A172 (cell line): ENCODE data around the gene EXOC6B. TPM values are rescaled to one million over a fixed set of nuclear protein-coding genes. Genes with fewer than 3 reads are reported as not detected.
A peak's percentile ranks its signal among the peaks of the same experiment; 100 is the strongest.
"Not testable (repeated sequence)": the region's sequence is repeated elsewhere in the genome, so short reads cannot be mapped to it uniquely, and the experiment has no call there.

Experiments used
- DNase-seq: peaks from one replicate; pipeline ENCODE4 v3.0.0-alpha.2; 2015; ENCODE audit warnings: low spot score
- total RNA-seq: library from RNA; depleted of rRNA; stranded (reverse); fragments of >200 nt; shearing (Covaris generic); gene quantifications from 2 replicates; pipeline ENCODE4 v1.2.3, GENCODE V29; 2014

The EXOC6B gene
- total RNA-seq, 1 experiment from 2014 or later: 26.1 TPM

DNA sequence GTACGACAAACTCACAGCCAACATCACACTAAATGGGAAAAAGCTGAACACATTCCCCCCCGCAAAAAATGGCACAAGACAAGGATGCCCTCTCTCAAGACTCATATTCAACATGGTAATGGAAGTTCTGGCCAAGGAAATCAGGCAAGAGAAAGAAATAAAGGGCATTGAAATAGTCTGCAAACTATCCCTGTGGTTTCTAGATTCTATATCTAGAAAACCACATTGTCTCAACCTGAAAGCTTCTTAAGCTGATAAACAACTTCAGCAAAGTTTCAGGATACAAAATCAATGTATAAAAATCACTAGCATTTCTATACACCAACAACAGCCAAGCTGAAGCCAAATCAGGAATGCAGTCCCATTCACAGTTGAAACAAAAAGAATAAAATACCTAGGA lies 383.6 kb downstream of the EXOC6B start:
- no peak for DNase-seq

DNA sequence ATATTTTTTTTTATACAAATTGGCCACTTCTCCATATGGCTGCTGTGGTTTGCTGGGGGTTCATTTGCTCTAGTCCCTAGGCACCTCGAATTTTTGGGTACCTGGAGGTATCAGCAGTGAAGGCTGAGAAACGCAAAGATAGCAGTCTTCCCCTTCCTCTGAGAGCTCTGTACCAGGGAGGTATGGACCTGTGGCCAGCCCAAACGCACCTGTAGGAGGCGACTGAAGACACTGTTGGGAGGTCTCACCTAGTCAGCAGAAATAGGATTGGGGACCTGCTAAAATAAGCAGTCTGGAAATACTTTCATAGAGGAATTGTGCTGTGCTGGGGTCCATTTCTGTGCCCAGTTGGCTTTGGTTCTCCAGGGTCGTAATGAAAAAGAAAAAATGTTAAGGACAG lies 385.9 kb downstream of the EXOC6B start:
- DNase-seq: no peak

DNA sequence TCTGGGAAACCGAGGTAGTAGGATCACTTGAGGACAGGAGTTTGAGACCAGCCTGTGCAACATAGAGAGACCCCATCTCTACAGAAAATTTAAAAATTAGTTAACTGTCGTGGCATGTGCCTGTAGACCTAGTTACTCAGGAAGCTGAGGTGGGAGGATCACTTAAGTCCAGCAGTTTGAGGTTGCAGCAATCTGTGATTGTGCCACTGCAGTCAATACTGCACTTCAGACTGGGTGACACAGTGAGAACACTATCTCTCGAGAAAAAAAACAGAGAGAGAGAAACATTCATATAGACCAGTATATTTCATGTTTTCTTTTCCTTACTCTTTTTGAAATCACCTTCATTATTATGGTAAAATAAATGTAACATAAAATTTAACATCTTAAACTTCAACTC lies 387.5 kb downstream of the EXOC6B start:
- DNase-seq: no peak

DNA sequence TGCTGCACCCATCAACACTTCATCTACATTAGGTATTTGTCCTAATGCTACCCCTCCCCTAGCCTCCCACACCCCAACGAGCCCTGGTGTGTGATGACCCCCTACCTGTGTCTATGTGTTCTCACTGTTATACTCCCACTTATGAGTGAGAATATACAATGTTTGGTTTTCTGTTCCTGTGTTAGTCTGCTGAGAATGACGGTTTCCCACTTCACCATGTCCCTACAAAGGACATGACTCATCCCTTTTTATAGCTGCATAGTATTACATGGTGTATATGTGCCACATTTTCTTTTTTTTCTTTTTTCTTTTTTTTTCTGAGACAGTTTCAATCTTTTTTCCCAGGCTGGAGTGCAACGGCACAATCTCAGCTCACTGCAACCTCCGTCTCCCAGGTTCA lies 394.1 kb downstream of the EXOC6B start:
- no peak for DNase-seq

DNA sequence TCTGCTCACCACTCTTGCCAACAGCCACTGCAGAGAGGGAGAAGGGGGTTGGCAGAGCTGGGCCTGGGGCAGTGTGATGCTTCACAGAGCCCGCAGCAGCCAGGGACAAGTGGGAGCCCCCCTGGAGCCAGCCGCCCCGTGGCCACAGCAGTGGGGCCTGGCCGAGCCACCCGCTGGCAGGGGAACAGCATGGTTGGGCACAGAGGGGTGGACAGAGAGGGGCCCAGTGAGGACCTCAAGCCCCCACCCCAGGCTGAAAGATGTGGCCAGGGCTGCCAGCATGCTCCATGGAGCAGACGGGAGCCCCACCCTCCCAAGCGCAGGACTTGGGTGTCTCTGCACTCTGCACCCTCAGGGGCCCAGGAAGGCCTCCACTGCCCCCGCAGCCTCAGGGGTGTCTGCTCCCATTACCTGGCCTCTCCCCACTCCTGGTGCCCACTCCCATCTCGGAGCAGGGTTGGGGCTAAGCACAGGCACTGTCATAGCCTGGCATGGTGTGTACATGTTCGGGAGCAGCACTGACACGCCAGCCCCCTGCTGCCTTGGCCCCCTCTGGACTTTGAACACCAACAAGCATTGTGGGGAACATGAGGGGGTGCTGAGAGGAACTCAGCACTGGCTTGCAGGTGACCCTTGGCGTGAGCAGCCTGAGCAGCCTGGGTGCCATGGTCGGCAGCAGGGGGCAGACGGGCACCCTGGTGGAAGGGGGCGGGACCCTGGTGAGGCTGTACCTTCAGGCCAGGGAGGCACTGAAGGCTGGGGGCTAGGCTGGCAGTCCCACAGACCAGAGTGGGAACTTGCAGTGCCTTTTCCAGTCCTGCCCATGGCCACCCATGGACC lies 398.6 kb downstream of the EXOC6B start:
- no peak for DNase-seq

DNA sequence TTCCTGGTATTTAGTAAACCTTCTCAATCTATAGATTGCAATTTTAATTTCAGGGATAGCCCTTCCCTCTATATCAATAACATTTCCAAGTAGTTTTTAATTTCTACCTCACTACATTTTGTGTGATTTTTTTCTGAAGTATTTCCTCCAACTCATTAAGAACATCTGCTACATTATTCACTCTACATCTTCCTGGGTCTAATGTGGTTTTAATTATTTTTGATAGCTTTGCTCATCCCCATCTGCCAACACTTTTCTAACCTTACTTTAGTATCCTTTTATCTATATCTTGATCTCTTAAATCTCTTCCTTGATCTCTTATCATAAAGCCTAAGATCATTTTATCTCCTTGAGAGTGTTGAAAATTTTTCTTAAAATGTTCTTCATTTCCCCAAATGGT lies 399.8 kb downstream of the EXOC6B start:
- no peak for DNase-seq

DNA sequence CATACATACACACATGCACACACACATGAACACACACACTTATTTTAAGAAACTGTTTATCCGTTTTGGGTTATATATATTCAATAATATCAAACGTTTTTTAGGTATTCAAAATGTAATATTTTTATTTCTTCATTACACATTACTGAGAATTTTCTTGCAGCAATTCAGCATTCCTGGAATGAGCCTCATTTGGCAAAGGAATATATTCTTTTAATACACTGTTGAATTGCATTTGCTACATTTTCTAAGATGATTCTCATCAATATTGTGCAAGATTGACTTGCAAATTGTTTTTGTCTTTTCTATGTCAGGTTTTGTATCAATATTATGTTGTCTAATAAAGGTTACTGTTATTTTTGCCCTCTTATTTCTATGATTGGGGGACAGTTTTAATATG lies 402.1 kb downstream of the EXOC6B start:
- DNase-seq: no peak

DNA sequence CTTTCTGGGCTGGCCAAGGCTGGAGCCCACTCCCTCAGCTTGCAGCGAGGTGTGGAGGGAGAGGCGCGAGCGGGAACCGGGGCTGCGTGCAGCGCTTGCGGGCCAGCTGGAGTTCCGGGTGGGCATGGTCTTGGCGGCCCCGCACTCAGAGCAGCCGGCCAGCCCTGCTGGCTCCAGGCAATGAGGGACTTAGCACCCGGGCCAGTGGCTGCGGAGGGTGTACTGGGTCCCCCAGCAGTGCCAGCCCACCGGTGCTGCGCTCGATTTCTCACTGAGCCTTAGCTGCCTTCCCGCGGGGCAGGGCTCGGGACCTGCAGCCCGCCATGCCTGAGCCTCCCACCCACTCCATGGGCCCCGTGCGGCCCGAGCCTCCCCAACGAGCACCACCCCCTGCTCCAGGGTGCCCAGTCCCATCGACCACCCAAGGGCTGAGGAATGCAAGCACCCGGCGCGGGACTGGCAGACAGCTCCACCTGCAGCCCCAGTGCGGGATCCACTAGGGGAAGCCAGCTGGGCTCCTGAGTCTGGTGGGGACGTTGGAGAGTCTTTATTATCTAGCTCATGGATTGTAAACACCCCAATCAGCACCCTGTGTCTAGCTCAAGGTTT lies 404.0 kb downstream of the EXOC6B start:
- DNase-seq: not testable (repeated sequence)

DNA sequence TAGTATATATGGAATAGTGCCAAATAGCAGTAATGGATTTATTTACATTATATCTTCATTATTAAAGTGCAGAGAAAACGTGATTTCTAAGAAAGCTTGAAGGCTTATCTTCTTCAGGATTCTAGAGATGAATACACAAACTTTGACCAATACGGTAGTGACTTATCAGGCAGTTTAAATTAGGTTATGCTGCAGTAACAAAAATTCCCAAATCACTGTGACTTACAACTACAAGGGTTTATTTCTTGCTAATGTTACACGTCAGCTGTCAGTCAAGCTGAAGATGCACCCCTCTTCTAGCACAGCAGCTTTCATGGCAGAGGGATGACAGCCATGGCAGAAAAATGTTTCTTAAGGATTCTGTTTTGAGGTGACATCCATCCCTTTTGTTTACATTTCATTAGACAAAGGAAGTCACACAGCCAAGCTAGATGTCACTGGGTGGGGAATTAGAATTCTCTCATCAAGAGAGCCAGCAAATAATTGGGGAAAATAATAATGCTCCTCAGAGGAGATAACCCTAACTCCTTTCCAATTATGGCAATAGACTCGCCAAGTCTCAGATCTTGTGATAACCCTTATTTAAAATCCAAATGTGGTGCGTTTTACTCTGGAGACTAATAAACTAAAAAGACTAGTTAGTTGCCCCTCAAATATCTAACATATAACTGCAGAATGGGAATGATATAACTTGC lies 409.9 kb downstream of the EXOC6B start:
- DNase-seq: no peak

DNA sequence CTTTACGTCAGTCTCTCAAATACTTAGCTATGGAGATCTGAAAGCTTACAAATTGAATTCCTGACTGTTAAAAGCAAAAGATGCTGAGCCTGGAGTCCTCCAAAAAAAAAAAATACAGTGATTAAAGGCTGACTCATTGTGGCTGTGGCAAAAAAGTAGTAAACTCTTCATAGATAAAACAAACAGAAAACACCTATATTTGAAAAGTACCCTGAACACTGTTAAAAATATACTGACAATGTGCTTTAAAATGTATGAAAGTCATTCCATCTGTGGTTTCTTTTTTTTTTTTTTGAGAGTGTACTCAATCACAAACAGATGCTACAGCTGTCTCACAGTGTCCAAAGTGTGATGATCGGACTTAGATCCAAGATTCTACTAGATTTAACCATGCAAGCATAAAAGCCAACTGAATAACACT lies 410.6 kb downstream of the EXOC6B start:
- DNase-seq: peak; percentile 49

DNA sequence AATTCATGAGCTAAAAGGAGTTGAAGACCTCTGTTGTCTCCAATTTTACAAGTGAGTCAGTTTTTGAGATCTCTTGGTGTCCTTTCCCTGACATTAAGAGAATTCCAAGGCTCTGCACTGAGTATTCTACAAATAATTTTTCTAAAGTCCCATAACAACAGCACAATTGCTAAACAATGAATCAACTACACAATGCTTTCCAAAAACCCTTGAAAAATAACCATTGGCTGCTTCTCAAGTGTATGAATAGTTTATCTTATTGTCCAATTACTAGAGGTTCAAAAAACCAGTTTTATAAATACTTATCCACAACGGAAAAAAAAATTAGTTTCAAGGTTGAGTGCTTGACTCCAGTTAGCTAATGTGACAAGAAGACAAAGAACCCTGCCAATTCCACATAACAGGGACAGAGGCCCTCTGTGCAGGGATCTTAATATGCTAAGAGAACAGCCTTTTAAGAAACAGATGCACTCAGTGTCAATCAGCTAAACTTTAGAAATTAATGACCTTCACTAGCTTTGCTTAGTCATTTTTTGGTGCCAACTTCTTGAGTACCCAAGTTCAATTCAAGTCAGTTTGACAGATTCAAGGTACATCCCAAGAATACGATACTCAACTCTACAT lies 411.6 kb downstream of the EXOC6B start:
- DNase-seq: no peak

DNA sequence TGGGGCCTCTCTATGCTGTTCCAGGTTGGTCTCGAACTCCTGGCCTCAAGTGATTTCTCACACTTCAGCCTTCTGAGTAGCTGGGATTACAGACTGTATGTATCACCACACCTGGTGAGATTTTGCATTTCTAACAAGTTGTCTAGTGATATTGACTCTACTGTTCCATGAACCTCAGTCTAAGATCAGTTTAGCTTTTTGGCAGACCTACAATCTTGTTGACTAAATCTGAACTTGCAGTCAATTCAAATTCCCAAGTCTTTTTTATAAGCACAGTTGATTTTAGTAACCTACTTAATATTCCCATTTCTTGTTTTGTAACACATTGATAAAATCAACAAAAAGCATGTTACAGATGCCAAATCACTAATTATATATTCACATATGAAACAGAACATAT lies 412.1 kb downstream of the EXOC6B start:
- no peak for DNase-seq

DNA sequence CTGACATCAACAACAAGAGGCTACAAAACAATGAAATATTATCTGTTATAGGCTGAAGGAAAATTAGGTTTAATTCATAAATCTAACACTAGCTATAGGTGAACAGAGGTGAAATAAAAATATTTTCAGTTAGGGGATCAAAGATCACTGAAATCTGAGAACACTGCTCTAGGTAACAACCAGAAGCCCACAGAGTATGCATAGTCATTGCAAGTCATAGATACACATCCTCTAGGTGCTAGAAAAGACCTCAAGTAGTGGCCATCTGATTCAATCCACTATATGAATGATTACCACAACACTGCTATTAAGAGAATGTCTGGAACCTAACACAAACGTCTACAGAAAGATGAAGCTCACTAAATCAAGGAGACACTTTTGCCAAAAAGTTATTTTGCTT lies 413.6 kb downstream of the EXOC6B start:
- no peak for DNase-seq

DNA sequence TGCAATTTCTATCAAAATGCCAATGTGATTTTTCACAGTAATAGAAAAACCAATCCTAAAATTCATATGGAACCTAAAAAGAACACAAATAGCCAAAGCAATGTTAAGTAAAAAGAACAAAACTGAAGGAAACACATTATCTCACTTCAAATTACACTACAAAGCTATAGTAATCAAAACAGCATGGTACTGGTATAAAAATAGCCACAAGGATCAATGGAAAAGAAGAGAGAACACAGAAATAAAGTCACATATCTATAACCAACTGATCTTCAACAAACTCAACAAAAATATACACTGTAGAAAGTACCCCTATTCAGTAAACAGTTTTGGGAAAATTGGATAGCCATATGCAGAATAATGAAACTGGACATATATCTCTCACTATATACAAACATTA lies 426.0 kb downstream of the EXOC6B start:
- DNase-seq: no peak

DNA sequence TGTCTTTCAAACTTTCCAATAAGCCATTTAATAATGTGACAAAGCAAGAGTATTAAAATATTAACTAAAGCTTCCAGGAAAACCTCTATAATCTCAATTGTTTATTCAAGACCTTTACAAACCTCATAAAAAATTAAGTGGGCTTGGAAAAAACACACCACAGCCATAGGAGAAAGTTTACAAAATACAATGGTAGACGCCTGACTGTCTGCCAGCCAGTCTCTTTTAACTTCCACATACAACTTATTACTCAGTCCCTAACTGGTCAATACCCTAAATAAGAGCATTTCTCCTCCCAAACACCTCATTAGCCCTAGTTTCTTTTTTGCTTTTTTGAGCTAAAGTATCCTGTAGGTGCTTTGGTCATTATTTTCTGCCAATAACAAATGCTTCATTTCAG lies 430.7 kb downstream of the EXOC6B start:
- DNase-seq: no peak

DNA sequence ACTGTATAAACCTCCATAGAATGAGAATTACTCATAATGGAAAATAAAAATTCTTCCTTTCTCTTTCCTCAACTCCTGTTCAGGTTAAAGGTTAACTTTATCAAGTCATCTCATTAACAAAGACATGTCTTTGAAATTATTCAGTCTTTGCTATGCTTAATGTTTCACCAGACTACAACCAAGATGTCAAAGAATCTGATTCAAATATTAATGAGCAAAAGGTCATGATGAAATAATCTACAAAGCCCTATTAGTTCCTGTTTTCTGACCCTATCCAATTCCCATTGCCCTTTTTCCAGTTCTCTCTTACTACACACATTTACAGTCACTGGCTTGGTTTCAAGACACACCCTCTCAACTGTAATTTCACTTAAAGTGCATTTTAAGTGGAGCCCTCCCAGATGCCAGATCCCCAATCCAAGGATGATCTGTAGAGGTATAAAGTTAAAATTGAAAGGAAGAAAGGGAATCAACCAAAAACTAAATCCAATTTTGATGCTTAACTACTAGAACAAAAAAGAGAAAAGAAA lies 431.2 kb downstream of the EXOC6B start:
- no peak for DNase-seq

DNA sequence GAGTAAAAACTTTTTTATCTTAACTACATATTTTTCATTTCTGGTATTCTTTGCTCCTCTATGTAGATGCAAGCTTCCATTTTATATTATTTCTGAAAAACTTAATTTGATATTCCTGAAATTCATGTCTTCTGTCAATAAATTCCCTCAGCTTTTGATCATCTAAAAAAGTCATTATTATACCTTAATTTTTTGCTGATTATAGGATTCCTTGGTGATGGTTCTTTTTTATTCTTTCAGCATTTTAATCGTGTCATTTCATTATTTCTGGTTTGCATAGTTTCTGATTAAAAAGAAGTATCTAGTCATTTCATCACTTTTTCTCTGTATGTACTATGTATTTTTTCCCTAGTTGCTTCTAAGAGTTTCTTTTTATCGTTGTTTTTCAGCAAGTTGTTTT lies 436.4 kb downstream of the EXOC6B start:
- DNase-seq: no peak

DNA sequence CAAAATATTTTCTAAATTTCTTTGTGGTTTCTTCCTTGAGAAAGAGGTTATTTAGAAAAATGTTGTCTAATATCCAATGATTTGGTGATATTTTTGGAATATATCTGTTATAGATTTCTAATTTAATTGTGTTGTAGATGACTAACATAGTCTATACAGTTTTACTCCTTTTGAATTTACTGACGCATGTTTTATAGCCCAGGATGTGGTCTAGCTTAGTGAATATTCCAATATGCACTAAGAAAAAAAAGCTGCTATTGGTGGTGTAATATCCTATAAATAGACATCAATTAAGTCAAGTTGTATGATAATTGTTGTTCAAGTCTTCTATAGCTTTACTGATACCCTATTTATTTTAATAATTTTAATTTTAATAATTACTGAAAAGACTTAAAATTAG lies 437.6 kb downstream of the EXOC6B start:
- no peak for DNase-seq

DNA sequence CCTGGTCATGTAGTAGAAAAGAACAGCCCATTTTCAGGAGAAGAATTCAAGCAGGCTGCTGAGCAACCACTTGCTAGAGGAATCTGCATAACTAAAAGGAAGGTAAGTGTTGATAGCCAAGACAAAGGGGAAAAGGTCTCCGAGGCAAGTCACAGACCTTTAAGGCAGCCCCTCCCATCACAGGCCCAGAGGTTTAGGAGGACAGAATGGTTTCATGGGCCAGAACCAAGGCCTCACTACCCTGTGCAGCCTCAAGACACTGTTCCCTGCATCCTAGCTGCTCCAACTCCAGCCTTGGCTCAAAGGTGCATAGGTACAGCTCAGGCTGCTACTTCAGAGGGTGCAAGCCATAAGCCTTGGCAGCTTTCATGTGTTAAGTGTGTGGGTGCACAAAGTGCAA lies 439.5 kb downstream of the EXOC6B start:
- DNase-seq: no peak

DNA sequence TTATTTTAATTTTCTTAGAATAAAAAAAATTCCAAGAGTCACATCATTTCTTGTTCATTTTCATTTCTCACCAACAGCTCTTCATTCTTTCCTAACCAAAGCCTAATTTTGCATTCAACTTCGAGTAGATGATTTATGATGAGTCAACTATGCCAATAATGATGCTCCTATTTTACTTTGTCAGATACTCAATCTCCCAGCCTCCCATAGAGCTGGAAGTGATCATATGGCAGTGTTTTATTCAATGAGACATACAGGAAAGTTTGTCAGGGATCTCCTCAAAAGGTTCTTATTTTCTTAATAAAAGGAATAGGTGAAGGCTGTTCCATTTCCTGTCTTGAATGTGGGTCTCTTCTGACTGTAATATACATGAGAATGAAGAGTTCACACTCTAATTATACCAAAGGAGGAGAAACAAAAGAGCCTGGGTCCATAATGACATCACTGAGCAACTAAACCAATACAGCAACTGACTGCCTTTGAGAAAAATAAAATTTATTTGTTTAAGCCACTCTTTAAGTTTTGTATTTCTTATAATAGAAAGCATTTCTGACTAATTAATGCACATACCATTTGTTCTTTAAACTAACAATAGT lies 447.0 kb downstream of the EXOC6B start:
- DNase-seq: no peak

DNA sequence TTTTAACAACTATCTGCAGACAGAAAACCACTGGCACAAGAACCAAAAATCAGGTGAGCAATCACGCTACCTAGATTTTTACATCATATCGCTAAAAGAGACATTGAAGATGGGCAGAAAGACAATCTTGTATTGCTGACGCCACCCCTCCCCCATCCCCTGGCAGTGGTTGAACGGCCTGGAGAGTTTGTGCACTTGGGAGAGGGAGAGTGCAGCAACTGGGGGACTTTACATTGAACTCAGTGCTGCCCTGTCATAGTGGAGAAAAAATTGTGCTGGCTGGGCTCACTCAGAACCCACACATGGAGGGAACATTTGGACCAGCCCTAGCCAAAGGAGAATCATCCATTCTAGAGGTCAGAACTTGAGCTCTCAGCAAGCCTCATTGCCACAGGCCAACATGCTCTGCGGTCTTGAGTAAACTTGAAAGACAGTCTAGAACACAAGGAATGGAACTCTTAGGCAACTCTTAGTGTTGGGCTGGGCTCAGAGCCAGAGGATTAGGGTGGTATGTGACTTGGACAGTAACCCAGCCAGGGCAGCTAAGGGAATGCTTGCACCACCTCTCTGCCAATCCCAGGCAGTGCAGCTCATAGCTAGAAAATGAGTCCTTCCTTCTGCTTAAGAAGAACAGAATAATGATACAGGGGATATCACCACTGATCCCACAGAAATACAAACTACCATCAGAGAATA lies 458.2 kb downstream of the EXOC6B start:
- peak; percentile 84 for DNase-seq
